Measurements from ENCODE around the gene PTPRA.
"Not testable (repeated sequence)": the region's sequence is repeated elsewhere in the genome, so short reads cannot be mapped to it uniquely, and the experiment has no call there.

DNA sequence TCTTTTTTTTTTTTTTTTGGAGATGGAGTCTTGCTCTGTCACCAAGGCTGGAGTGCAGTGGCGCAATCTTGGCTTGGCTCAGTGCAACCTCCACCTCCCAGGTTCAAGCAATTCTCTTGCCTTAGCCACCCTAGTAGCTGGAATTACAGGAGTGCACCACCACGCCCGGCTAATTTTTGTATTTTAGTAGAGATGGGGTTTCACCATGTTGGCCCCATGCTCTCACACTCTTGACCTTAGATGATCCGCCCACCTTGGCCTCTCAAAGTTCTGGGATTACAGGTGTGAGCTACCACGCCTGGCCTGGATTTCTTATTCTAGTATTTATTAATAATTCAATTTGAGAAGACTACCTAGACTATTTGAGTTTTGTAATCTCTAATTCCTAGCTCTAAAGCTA, 142.0 kb downstream of the PTPRA start:
- TF ChIP-seq EP300 (IDR thresholded peaks at IDR 0.05; ENCODE audit: borderline replicate concordance in 1 of 2, low read depth in 2 of 2, low read length in 2 of 2); CHD7 (IDR thresholded peaks at IDR 0.05; ENCODE audit: insufficient replicate concordance, low read length); CREB1 (IDR thresholded peaks at IDR 0.05); CTCF (IDR thresholded peaks at IDR 0.05; ENCODE audit: control extremely low read depth in 1 of 3, insufficient read depth in 1 of 3, low read depth in 1 of 3, low read length in 3 of 3); TAF7 (optimal IDR thresholded peaks at IDR 0.05; ENCODE audit: borderline replicate concordance, low read depth, low read length); POLR2A (IDR thresholded peaks at IDR 0.05; ENCODE audit: control extremely low read depth in 1 of 2, low read depth in 2 of 2, low read length in 2 of 2); SP1 (IDR thresholded peaks at IDR 0.05; ENCODE audit: low read depth, low read length); RBBP5 (IDR thresholded peaks at IDR 0.05; ENCODE audit: borderline replicate concordance, low read depth, low read length); CEBPB (IDR thresholded peaks at IDR 0.05; ENCODE audit: low read depth, low read length); SIN3A (conservative IDR thresholded peaks at IDR 0.05 in 1 of 2, IDR thresholded peaks at IDR 0.05 in 1 of 2; ENCODE audit: low read depth in 1 of 2, low read length in 2 of 2); JUND (IDR thresholded peaks at IDR 0.05; ENCODE audit: low read length); TCF12 (IDR thresholded peaks at IDR 0.05; ENCODE audit: low read depth, low read length): not testable (repeated sequence)
